MM.1S (cell line): ENCODE data around the gene HMGB3.

Source experiments
- EZH2 ChIP-seq: fragments of 300-600 bp; sonication (generic); optimal IDR thresholded peaks from 2 replicates; pipeline ENCODE3; 2017; ENCODE audit warnings: low read depth, mild to moderate bottlenecking, antibody characterized with exemption, low read length, mixed read lengths
- TF ChIP-seq, protein P1 (sequence below): fragments of 300-600 bp; sonication (generic); IDR thresholded peaks from 2 replicates; pipeline ENCODE4 v1.5.1; 2016; ENCODE audit warnings: antibody characterized with exemption, low read length, mixed read lengths

DNA sequence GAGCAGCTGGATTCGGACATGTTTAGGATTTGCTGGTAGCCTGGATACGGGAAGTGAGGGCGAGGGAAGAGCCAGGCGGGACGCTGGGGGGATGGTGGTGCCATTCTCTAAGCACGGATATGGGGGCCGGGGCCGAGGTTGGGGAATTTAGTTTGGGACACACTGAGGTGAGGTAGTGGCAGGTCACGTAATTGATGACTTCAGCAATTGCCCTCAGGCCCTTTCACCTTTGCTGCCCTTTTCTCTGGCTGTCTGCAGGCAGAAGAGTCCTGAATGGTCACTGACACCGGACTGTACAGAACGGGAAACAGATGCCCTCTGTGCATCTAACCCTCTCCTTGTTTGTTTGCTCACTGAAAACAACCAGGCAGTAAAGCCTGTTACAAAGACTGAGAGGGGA, 16.9 kb upstream of the HMGB3 start:
- TF ChIP-seq, protein P1, sequence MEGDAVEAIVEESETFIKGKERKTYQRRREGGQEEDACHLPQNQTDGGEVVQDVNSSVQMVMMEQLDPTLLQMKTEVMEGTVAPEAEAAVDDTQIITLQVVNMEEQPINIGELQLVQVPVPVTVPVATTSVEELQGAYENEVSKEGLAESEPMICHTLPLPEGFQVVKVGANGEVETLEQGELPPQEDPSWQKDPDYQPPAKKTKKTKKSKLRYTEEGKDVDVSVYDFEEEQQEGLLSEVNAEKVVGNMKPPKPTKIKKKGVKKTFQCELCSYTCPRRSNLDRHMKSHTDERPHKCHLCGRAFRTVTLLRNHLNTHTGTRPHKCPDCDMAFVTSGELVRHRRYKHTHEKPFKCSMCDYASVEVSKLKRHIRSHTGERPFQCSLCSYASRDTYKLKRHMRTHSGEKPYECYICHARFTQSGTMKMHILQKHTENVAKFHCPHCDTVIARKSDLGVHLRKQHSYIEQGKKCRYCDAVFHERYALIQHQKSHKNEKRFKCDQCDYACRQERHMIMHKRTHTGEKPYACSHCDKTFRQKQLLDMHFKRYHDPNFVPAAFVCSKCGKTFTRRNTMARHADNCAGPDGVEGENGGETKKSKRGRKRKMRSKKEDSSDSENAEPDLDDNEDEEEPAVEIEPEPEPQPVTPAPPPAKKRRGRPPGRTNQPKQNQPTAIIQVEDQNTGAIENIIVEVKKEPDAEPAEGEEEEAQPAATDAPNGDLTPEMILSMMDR: no peak
- no peak for TF ChIP-seq EZH2
